ENCODE measurements around the gene DACT3. TPM values are rescaled to one million over a fixed set of nuclear protein-coding genes. Genes with fewer than 3 reads are reported as not detected.

DACT3 gene
- total and polyA plus RNA-seq, 4 donors = 0.32 to 1.4 (median 1.0) TPM

- no peak overlapping the region for H3K4me3 ChIP-seq (ENCODE audit: low read depth in 1 of 3, low read length in 3 of 3)
- H3K27me3 ChIP-seq (ENCODE audit: control insufficient read depth in 4 of 4, insufficient read depth in 4 of 4, low read length in 3 of 4) = no peaks in the 10 kb centered on the region
- no peak overlapping the region for H3K9ac ChIP-seq (ENCODE audit: low read depth in 1 of 2, low read length in 2 of 2)
- no peak for DNase-seq (ENCODE audit: low spot score)
- TF ChIP-seq EGR1 (IDR thresholded peaks at IDR 0.05; ENCODE audit: low read depth in 2 of 2) (no peak), HNF4A (conservative IDR thresholded peaks at IDR 0.05) (no peak), NR2F2 (IDR thresholded peaks at IDR 0.05) (no peak), ZBTB33 (IDR thresholded peaks at IDR 0.05) (no peak), YY1 (IDR thresholded peaks at IDR 0.05) (no peak), ATF3 (IDR thresholded peaks at IDR 0.05) (no peak), SP1 (IDR thresholded peaks at IDR 0.05) (no peak), REST (IDR thresholded peaks at IDR 0.05) (no peak), MAX (IDR thresholded peaks at IDR 0.05) (no peak), HNF4G (IDR thresholded peaks at IDR 0.05) (no peak), FOXA2 (IDR thresholded peaks at IDR 0.05) (no peak), TAF1 (conservative IDR thresholded peaks at IDR 0.05) (no peak), JUND (IDR thresholded peaks at IDR 0.05) (no peak), RXRA (IDR thresholded peaks at IDR 0.05) (no peak), CTCF (IDR thresholded peaks at IDR 0.05; ENCODE audit: low read depth, low read length, missing input control) (no peak), FOXA1 (IDR thresholded peaks at IDR 0.05) (no peak)
- peaks cover 12 to 47% (median 41%) of the 10 kb centered on the region in 4 donors for H3K4me1 ChIP-seq (ENCODE audit: control insufficient read depth in 4 of 4, insufficient read depth in 4 of 4, low read length in 3 of 4)
- H3K36me3 ChIP-seq (ENCODE audit: control insufficient read depth in 4 of 4, insufficient read depth in 3 of 4, low read depth in 1 of 4, low read length in 3 of 4) = peaks cover 13 to 32% (median 26%) of the 10 kb centered on the region in 4 donors
- no peak overlapping the region for H3K27ac ChIP-seq (ENCODE audit: low read depth in 1 of 2, low read length in 2 of 2)
- 71% methylated on average over 12 of the region's 12 CpGs for WGBS
- H3K9me3 ChIP-seq (ENCODE audit: control insufficient read depth in 4 of 4, low read length in 3 of 4) = no peaks in the 10 kb centered on the region
Observed at GRCh38 chr19:46606681-46607447, 54.1 kb downstream of the DACT3 start.
